Calu3 (cell line): ENCODE data around the gene PAK5. TPM values are rescaled to one million over a fixed set of nuclear protein-coding genes. Genes with fewer than 3 reads are reported as not detected.

Experiments
- BruUV-seq: library from RNA; stranded (reverse); fragments of 400-500 nt; replicated peaks from 2 replicates; lab custom pipeline; 2021; lab: Mats Ljungman, UMichigan
- CTCF ChIA-PET: fragments of 300-600 bp; sonication (Branson Sonifier 250); formaldehyde crosslinking; loops from one replicate; lab custom pipeline; 2022; ENCODE audit warnings: antibody characterized with exemption; lab: Charles Lee
- DNase-seq: peaks from one replicate; pipeline ENCODE4 v3.0.0; 2022
- H3K27ac Mint-ChIP-seq: one replicate; pipeline ENCODE4 v1.8.0; 2022; ENCODE audit warnings: mixed read lengths; ENCODE audit not compliant: unreplicated experiment
- H3K27me3 Mint-ChIP-seq: one replicate; pipeline ENCODE4 v1.8.0; 2022; ENCODE audit warnings: mixed read lengths; ENCODE audit not compliant: unreplicated experiment
- H3K36me3 Mint-ChIP-seq: one replicate; pipeline ENCODE4 v1.8.0; 2022; ENCODE audit warnings: mild to moderate bottlenecking, moderate library complexity, mixed read lengths; ENCODE audit not compliant: insufficient read depth, unreplicated experiment
- H3K4me1 Mint-ChIP-seq: one replicate; pipeline ENCODE4 v1.8.0; 2022; ENCODE audit warnings: mild to moderate bottlenecking, low read depth, mixed read lengths; ENCODE audit not compliant: unreplicated experiment
- H3K4me3 Mint-ChIP-seq: one replicate; pipeline ENCODE4 v1.8.0; 2022; ENCODE audit warnings: mild to moderate bottlenecking, low read depth, moderate library complexity, mixed read lengths; ENCODE audit not compliant: unreplicated experiment
- H3K9me3 Mint-ChIP-seq: one replicate; pipeline ENCODE4 v1.8.0; 2022; ENCODE audit warnings: low read depth, mixed read lengths; ENCODE audit not compliant: unreplicated experiment
- CTCF ChIP-seq: fragments of 200-600 bp; IDR thresholded peaks from one replicate; pipeline ENCODE4 v1.8.0; 2022; ENCODE audit warnings: antibody characterized with exemption; ENCODE audit not compliant: unreplicated experiment
- intact Hi-C: fragments of 100-400 bp; cut with micrococcal nuclease; formaldehyde crosslinking; loops from one replicate; pipeline ENCODE4 v1.10.0; 2022; ENCODE audit not compliant: unreplicated experiment
- total RNA-seq: library from RNA; stranded (reverse); gene quantifications from 2 replicates; pipeline ENCODE4 v1.2.3, GENCODE V29; 2022

PAK5 gene
- total RNA-seq, 1 experiment from 2014 or later: not detected

DNA sequence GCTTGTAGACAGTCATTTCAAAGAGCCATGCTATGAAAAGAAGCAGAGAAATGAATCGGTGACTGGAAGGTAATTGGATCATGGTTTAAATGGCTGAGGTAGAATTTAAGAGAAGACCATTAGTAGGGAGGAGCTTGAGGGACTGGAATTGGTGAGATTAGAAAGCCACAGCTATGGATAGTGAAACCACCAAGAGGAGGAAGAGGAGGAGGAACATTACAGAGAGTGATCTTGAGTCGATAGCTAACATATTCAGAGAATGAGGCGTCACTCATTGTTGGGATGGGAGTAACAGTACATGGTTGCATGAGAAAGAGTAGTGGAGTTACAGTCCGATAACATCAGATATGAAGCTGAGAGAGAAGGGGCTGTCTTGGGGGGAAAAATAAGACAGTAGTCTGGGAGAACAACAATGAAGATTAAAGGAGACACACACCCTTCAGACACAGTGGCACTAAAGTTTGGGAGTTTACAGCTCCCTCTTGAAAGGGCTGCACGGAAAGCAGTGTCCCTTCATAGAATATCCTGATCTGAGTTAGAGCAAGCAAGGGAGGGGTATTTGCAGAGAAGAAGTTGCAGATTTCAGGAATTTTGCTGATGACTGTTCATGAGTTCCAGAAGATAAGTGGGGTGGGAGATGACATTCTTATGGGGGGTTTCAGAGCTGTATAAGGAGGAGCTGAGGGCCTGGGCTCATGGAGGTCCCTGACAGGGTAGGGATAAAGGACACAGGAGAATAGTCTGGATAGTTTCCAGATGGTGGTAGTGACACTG is 339.6 kb downstream of the PAK5 start:
- Mint-ChIP-seq H3K36me3 (no peaks in the 10 kb centered on the region), H3K27me3 (no peaks in the 10 kb centered on the region), H3K4me3 (no peak overlapping the region), H3K4me1 (no peaks in the 10 kb centered on the region), H3K27ac (no peak overlapping the region), H3K9me3 (no peaks in the 10 kb centered on the region)
- CTCF ChIA-PET: no interaction called here
- intact Hi-C loops: no loop called here
- no peak for TF ChIP-seq CTCF
- no TSS peak for BruUV-seq
- no peak for DNase-seq

GRCh38 chr20:9498322-9498721 is 340.6 kb downstream of the PAK5 start:
- no peak for TF ChIP-seq CTCF
- no peaks in the 10 kb centered on the region for H3K4me1 Mint-ChIP-seq
- H3K9me3 Mint-ChIP-seq: no peaks in the 10 kb centered on the region
- H3K27me3 Mint-ChIP-seq: no peaks in the 10 kb centered on the region
- H3K27ac Mint-ChIP-seq: no peak overlapping the region
- BruUV-seq: no TSS peak
- DNase-seq: no peak
- no peak overlapping the region for H3K4me3 Mint-ChIP-seq
- no peaks in the 10 kb centered on the region for H3K36me3 Mint-ChIP-seq
- intact Hi-C loops: no loop called here
- CTCF ChIA-PET: no interaction called here

DNA sequence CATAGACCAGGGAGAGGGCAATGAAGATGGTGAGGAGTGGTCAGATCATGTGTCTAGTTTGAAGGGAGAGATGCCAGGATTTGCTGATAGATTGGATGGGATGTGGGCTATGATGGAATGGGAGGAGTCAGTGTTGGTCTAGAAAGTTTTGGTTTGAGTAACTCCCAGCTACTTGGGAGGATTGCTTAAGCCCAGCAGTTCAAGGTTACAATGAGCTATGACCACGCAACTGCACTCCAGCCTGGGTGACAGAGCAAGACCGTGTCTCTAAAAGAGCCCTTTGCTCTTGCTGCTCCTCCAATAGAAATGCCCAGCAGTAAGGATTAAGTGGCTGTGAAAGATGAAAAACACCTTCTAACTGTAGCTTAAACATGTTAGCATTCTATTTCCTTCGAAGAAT is 342.7 kb downstream of the PAK5 start:
- Mint-ChIP-seq H3K9me3 (peaks cover 3% of the 10 kb centered on the region), H3K27me3 (no peaks in the 10 kb centered on the region), H3K4me3 (no peak overlapping the region), H3K36me3 (no peaks in the 10 kb centered on the region), H3K27ac (no peak overlapping the region), H3K4me1 (no peaks in the 10 kb centered on the region)
- no peak for TF ChIP-seq CTCF
- intact Hi-C loops: no loop called here
- CTCF ChIA-PET: no interaction called here
- no TSS peak for BruUV-seq
- DNase-seq: no peak

DNA sequence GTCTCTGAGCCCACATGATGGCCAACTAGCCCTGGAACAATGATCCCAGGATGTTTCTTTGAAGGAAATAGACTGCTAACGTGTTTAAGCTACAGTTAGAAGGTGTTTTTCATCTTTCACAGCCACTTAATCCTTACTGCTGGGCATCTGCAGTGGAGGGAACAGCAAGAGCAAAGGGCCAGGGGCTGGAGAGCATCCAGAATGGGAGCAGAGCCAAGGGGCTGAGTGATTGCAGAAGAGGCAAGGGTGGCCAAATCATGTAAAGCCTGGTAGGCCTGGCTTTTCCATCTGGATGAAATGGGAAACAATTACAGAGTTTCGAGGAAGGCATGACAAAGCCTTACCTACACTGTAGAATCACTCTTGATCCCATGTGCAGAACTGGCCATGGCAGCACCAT is 343.2 kb downstream of the PAK5 start:
- H3K9me3 Mint-ChIP-seq: peaks cover 3% of the 10 kb centered on the region
- H3K27me3 Mint-ChIP-seq: no peaks in the 10 kb centered on the region
- no peaks in the 10 kb centered on the region for H3K4me1 Mint-ChIP-seq
- no TSS peak for BruUV-seq
- H3K4me3 Mint-ChIP-seq: no peak overlapping the region
- CTCF ChIA-PET: no interaction called here
- H3K36me3 Mint-ChIP-seq: no peaks in the 10 kb centered on the region
- DNase-seq: no peak
- TF ChIP-seq CTCF: no peak
- intact Hi-C loops: no loop called here
- no peak overlapping the region for H3K27ac Mint-ChIP-seq
